ENCODE measurements around the gene BBIP1.
"Not testable (repeated sequence)": the region's sequence is repeated elsewhere in the genome, so short reads cannot be mapped to it uniquely, and the experiment has no call there.

BBIP1 gene

GRCh38 chr10:110923856-110924493 is 5.0 kb upstream of the BBIP1 start:
- DNase-seq, result no peak

- DNase-seq, result peak in 28 of 56 donors; percentile 2 to 49 (median 30)
These were observed 1.2 kb upstream of the BBIP1 start for GRCh38 chr10:110919971-110920881.

- peak in 40 of 56 donors; percentile 89 to 100 (median 100) for DNase-seq
These were observed 460 bp upstream of the BBIP1 start, which contains the start of gene SHOC2 for GRCh38 chr10:110919349-110919931. SHOC2 (plus strand) TSS chr10:110919604; CDS start chr10:110964359, 44,755 bp downstream.

- peak in 9 of 56 donors; percentile 54 to 86 (median 77) for DNase-seq
These were observed 724 bp downstream of the BBIP1 start for GRCh38 chr10:110918269-110918642.

DNA sequence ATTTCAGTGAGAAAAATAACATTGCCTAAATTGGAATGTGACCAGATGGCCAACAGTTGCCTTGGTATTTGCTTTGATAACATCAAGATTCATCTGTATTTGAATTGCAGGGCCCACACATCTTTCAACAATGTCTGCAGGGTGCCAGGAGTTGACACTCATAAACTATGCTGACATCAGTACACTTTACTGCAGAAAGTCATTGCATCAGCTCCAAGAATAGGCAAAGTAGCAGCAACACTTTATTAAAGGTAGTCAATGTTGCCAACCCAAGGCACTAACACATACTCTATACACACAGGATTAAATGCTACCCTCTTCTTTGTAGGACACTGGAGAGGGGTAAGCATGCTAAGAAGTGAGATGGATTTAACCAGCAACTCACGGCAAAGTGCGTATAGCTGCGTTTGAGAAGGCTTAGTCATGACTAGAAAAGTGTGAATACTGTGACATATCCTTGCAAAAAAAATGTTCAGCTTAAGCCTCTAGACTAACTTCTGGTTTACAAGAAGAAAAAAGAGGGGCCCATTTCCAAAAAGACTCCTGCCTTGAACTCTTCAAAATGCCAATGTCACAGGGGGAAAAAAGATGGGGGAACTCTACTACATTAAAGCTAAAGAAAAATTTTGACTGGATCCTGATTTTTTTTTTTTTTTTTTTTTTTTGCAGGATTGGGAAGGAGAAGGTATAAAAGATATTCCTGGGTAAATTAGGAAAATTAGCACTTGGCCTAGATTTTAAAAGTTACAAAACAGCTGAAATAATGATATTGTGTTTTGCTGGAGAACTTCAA is 2.2 kb downstream of the BBIP1 start:
- DNase-seq, result no peak

GRCh38 chr10:110915600-110915999 is 3.4 kb downstream of the BBIP1 start:
- DNase-seq, result not testable (repeated sequence)

- DNase-seq, result no peak
These were observed 3.9 kb downstream of the BBIP1 start for GRCh38 chr10:110915035-110915434.

- no peak for DNase-seq
These were observed 4.5 kb downstream of the BBIP1 start for GRCh38 chr10:110914431-110914830.

- DNase-seq, result no peak
These were observed 6.6 kb downstream of the BBIP1 start for GRCh38 chr10:110912374-110912773.

DNA sequence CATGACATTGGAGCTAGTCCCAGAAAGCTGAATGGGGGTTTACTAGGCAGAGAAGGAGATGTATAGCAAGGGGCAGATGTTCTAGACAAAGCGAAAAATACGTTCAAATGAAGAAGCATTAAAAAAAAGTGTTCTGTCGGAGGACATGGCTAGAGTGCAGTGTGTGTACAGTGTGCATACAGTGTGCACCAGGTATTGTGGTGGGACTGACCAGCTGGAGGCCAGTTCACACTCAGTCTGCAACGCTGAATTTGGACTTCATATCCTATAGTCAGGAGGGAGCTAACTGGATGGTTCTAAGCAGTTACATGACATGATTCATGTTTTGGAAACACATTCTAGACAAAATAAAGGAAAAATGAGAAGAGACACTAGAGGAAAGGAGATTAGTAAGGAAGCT is 8.8 kb downstream of the BBIP1 start:
- no peak for DNase-seq

GRCh38 chr10:110903280-110904278 is 15.4 kb downstream of the BBIP1 start:
- DNase-seq, result no peak

GRCh38 chr10:110901954-110902819 is 16.8 kb downstream of the BBIP1 start:
- peak in 10 of 56 donors; percentile 1 to 37 (median 10) for DNase-seq

- DNase-seq, result no peak
These were observed 18.0 kb downstream of the BBIP1 start for GRCh38 chr10:110900983-110901382.

DNA sequence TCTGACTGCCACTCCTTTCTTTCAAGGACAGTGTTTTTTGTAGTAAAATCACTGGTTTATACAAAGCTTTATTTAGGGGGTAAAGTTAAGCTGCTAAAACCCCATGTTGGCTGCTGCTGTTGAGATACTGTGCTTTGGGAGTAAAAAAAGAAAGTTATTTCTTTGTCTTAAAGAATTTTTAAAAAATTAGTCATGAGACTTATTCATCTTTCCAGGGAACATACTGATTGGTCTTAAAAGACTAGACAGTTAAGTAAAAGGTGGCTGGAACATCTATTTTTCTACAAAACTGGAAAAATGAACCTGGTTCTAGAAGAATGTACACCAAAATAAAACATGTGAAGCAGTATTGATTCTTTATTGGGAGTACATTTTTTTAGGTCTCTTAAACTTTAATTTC is 20.6 kb downstream of the BBIP1 start:
- DNase-seq, result no peak

GRCh38 chr10:110897184-110897583 is 21.8 kb downstream of the BBIP1 start:
- DNase-seq, result no peak

DNA sequence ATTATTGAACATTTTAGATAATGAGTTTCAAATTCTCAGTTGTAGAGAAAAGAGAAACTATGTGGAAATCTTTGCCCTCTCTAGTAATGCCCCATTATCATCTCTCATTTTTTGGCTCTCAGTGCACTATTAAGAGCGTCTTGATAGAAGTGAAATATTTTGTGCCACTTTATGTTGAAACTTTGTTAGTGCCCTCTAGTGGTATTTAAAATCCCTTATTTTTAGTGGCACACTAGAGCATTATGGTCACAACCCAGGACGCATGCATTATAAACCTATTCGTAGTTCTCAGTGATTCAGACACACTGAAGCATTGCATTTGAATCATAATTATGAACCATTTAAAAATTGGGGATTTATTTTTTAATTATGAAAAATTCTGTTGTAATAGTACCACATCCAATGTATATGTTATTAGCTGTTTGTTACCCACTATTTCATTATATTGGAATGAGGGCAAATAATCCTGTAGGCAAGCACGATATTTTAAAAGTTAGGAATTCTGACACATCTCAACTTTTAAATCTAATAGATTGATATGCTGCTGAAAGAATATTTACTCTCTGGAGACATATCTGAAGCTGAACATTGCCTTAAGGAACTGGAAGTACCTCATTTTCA is 25.3 kb downstream of the BBIP1 start:
- no peak for DNase-seq

DNA sequence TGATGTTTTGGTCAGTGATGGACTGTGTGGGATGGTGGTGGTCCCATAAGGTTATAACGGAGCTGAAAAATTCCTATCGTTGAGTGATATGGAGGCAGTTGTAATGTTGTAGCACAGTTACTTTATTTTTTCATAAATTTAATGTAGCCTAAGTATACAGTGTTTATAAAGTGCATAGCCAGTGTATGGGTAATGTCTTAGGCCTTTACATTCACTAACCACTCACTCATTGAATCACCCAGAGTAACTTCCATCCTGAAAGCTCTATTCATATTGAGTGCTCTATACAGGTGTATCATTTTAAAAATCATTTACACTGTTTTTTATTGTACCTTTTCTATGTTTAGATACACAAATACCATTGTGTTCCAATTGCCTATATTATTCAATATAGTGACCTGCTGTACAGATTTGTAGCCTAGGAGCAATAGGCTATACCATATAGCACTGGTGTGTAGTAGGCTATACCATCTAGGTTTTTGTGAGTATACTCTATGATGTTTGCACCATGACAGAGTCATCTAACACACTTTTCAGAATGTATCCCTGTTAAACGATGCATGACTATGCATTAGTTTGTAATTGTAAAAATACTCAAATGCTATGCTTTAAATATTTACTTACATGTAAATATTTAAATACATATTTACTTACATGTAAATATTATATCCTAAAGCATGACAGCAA is 26.2 kb downstream of the BBIP1 start:
- DNase-seq, result no peak

DNA sequence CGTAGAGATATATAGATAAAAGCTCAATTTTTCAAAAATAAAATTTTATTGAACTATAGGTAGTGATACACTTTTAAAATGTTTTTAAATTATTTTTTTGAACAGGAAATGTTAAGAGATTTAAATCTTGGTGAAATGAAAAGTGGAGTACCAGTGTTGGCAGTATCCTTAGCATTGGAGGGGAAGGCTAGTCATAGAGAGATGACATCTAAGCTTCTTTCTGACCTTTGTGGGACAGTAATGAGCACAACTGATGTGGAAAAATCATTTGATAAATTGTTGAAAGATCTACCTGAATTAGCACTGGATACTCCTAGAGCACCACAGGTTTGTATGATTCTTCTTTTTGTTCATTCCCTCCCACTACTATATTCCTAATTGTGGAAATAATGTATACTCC is 31.4 kb downstream of the BBIP1 start:
- DNase-seq, result no peak

Measured in nucleus accumbens (tissue), 56 donors.